ENCODE data around the gene STK26. TPM values are rescaled to one million over a fixed set of nuclear protein-coding genes. Genes with fewer than 3 reads are reported as not detected.
A peak's percentile ranks its signal among the peaks of the same experiment; 100 is the strongest.
"Not testable (repeated sequence)": the region's sequence is repeated elsewhere in the genome, so short reads cannot be mapped to it uniquely, and the experiment has no call there.

The STK26 gene
- total RNA-seq, 4 donors from 2014 or later: 7.1 to 21.9 (median 18.6) TPM

- Histone ChIP-seq H3K9me3 (no peaks in the 10 kb centered on the region), H3K27ac (no peak overlapping the region), H3K4me3 (no peak overlapping the region), H3K36me3 (no peaks in the 10 kb centered on the region), H3K4me1 (no peaks in the 10 kb centered on the region), H3K27me3 (no peaks in the 10 kb centered on the region)
- peak; percentile 50 for DNase-seq
- no peak for TF ChIP-seq EP300 (IDR thresholded peaks at IDR 0.05; ENCODE audit: low read depth)
- TF ChIP-seq CTCF (IDR thresholded peaks at IDR 0.05): peak; percentile 52 to 72 (median 66)
- in situ Hi-C loops (cut with MboI; ENCODE audit: low pct_ligation_motif_present in 1 of 4, low pct_unique_long_range_greater_than_20kb in 1 of 4, low sequenced_read_pairs in 3 of 4) (loop anchor here in 1 of 4 donors (25.0 kb wide), 1 partner anchor 255 kb away; no protein-coding TSS in a partner anchor), intact Hi-C loops (cut with DNase I; ENCODE audit: low total_unique reads) (no loop called here)
- 45% methylated on average over 7 of the region's 7 CpGs; no CpG with 5 or more reads in 1 of the 2 donors for WGBS, 2 donors (ENCODE audit: low coverage in 1 of 2)
Measured at GRCh38 chrX:132092439-132093065, 69.5 kb downstream of the STK26 start.

GRCh38 chrX:132093239-132093860, 70.2 kb downstream of the STK26 start:
- Histone ChIP-seq H3K36me3 (no peaks in the 10 kb centered on the region), H3K4me1 (no peaks in the 10 kb centered on the region), H3K27ac (no peak overlapping the region), H3K27me3 (no peaks in the 10 kb centered on the region), H3K4me3 (no peak overlapping the region), H3K9me3 (no peaks in the 10 kb centered on the region)
- TF ChIP-seq POLR2AphosphoS5 (IDR thresholded peaks at IDR 0.05) (no peak), CTCF (IDR thresholded peaks at IDR 0.05) (no peak), EP300 (IDR thresholded peaks at IDR 0.05; ENCODE audit: low read depth) (no peak), POLR2A (IDR thresholded peaks at IDR 0.05) (no peak)
- intact Hi-C loops (cut with DNase I; ENCODE audit: low total_unique reads): no loop called here
- no peak for DNase-seq
- WGBS, 2 donors (ENCODE audit: low coverage in 1 of 2): 61% methylated on average over 4 of the region's 4 CpGs; no CpG with 5 or more reads in 1 of the 2 donors
- in situ Hi-C loops (cut with MboI; ENCODE audit: low pct_ligation_motif_present in 1 of 4, low pct_unique_long_range_greater_than_20kb in 1 of 4, low sequenced_read_pairs in 3 of 4): loop anchor here in 1 of 4 donors (25.0 kb wide), 1 partner anchor 256 kb away; no protein-coding TSS in a partner anchor

GRCh38 chrX:132094164-132094563, 71.1 kb downstream of the STK26 start:
- no peaks in the 10 kb centered on the region for H3K4me1 ChIP-seq
- TF ChIP-seq POLR2A (IDR thresholded peaks at IDR 0.05) (no peak), EP300 (IDR thresholded peaks at IDR 0.05; ENCODE audit: low read depth) (no peak), POLR2AphosphoS5 (IDR thresholded peaks at IDR 0.05) (no peak), CTCF (IDR thresholded peaks at IDR 0.05) (no peak)
- in situ Hi-C loops (cut with MboI; ENCODE audit: low pct_ligation_motif_present in 1 of 4, low pct_unique_long_range_greater_than_20kb in 1 of 4, low sequenced_read_pairs in 3 of 4): loop anchor here in 1 of 4 donors (25.0 kb wide), 1 partner anchor 257 kb away; no protein-coding TSS in a partner anchor
- WGBS, 2 donors (ENCODE audit: low coverage in 1 of 2): 52% methylated on average over 2 of the region's 2 CpGs; no CpG with 5 or more reads in 1 of the 2 donors
- no peak overlapping the region for H3K27ac ChIP-seq
- no peaks in the 10 kb centered on the region for H3K36me3 ChIP-seq
- intact Hi-C loops (cut with DNase I; ENCODE audit: low total_unique reads): no loop called here
- H3K9me3 ChIP-seq: no peaks in the 10 kb centered on the region
- no peak for DNase-seq
- H3K27me3 ChIP-seq: no peaks in the 10 kb centered on the region
- no peak overlapping the region for H3K4me3 ChIP-seq

GRCh38 chrX:132098704-132099103, 75.6 kb downstream of the STK26 start:
- H3K4me1 ChIP-seq; H3K4me3 ChIP-seq; H3K36me3 ChIP-seq; DNase-seq; intact Hi-C loops (cut with DNase I; ENCODE audit: low total_unique reads); H3K27me3 ChIP-seq; H3K27ac ChIP-seq; H3K9me3 ChIP-seq: not testable (repeated sequence)
- 47 to 61% methylated on average over 3 to 4 of the region's 4 CpGs for WGBS, 2 donors (ENCODE audit: low coverage in 1 of 2)
- in situ Hi-C loops (cut with MboI; ENCODE audit: low pct_ligation_motif_present in 1 of 4, low pct_unique_long_range_greater_than_20kb in 1 of 4, low sequenced_read_pairs in 3 of 4): loop anchor here in 1 of 4 donors (25.0 kb wide), 1 partner anchor 261 kb away; no protein-coding TSS in a partner anchor

Data from transverse colon (tissue), 4 donors.